HG03095 (cell line): ENCODE results near the gene TGFB1I1.
A peak's percentile ranks its signal among the peaks of the same experiment; 100 is the strongest.
"Not testable (repeated sequence)": the region's sequence is repeated elsewhere in the genome, so short reads cannot be mapped to it uniquely, and the experiment has no call there.

ENCODE experiments used
- ATAC-seq: cut with Tn5 transposase; IDR thresholded peaks from one replicate; pipeline ENCODE4 v1.9.1; 2021; ENCODE audit warnings: moderate library complexity; ENCODE audit not compliant: unreplicated experiment

TGFB1I1 gene

GRCh38 chr16:31487071-31487719 lies 15.2 kb downstream of the TGFB1I1 start:
- no peak for ATAC-seq

GRCh38 chr16:31487720-31488467 lies 15.9 kb downstream of the TGFB1I1 start:
- ATAC-seq: peak; percentile 71

GRCh38 chr16:31488468-31489297 lies 16.7 kb downstream of the TGFB1I1 start:
- ATAC-seq: no peak

- ATAC-seq: no peak
Measured at GRCh38 chr16:31489298-31489564, 17.3 kb downstream of the TGFB1I1 start.

- no peak for ATAC-seq
Measured at GRCh38 chr16:31489616-31490584, 17.9 kb downstream of the TGFB1I1 start.

GRCh38 chr16:31491778-31492418 lies 19.9 kb downstream of the TGFB1I1 start:
- no peak for ATAC-seq

- ATAC-seq: no peak
Measured at GRCh38 chr16:31493506-31494125, 21.7 kb downstream of the TGFB1I1 start.

- no peak for ATAC-seq
Measured at GRCh38 chr16:31496670-31497069, 24.7 kb downstream of the TGFB1I1 start.

- ATAC-seq: no peak
Measured at GRCh38 chr16:31498493-31498892, 26.5 kb downstream of the TGFB1I1 start.

GRCh38 chr16:31499928-31500327 lies 28.0 kb downstream of the TGFB1I1 start:
- ATAC-seq: no peak

- no peak for ATAC-seq
Measured at GRCh38 chr16:31501226-31501965, 29.4 kb downstream of the TGFB1I1 start.

- ATAC-seq: no peak
Measured at GRCh38 chr16:31501966-31502348, 30.0 kb downstream of the TGFB1I1 start.

GRCh38 chr16:31502981-31503380 lies 31.0 kb downstream of the TGFB1I1 start:
- no peak for ATAC-seq

- ATAC-seq: not testable (repeated sequence)
Measured at GRCh38 chr16:31503555-31503954, 31.6 kb downstream of the TGFB1I1 start.

- ATAC-seq: no peak
Measured at GRCh38 chr16:31504159-31504558, 32.2 kb downstream of the TGFB1I1 start.

GRCh38 chr16:31505483-31505882 lies 33.5 kb downstream of the TGFB1I1 start:
- no peak for ATAC-seq

- peak; percentile 1 for ATAC-seq
Measured at GRCh38 chr16:31507617-31507928, 35.6 kb downstream of the TGFB1I1 start.

- peak; percentile 88 for ATAC-seq
Measured at GRCh38 chr16:31507929-31508705, 36.2 kb downstream of the TGFB1I1 start, which contains the start of gene RUSF1. Gene RUSF1, minus strand, starts transcription at chr16:31508391. Its CDS starts 18 bp downstream, at chr16:31508373.
